Measurements from ENCODE around the gene GALK1.

GALK1 gene

GRCh38 chr17:75722542-75723095, 42.4 kb downstream of the GALK1 start:
- no peak for DNase-seq

- DNase-seq = no peak
These were observed 42.9 kb downstream of the GALK1 start for GRCh38 chr17:75722076-75722475.

DNA sequence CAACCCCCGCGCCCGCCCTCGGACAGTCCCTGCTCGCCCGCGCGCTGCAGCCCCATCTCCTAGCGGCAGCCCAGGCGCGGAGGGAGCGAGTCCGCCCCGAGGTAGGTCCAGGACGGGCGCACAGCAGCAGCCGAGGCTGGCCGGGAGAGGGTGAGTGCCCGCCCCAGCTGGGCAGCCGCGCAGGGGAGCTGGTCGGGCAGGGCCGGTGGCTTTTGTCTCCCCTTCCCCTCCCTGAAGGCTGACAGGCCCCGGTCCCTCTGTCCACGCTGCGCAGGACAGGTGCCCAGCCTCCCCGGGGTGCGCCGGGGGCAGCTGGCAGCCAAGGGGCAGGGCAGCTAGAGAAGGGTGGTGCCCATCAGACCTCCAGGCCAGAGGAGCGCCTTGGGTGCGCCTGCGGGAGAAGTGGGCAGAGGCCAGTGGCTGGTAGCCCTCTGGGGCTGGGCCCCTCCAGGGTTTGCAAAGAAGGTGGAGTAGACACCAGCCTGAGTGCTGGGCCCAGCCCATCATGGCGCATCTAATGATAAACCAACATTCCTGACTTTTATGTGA, 43.5 kb downstream of the GALK1 start:
- no peak for DNase-seq

- DNase-seq = no peak
These were observed 44.1 kb downstream of the GALK1 start, which contains the start of gene ITGB4 for GRCh38 chr17:75720656-75721462. Gene ITGB4, plus strand, starts transcription at chr17:75721459. Its CDS starts 3,245 bp downstream, at chr17:75724704.

- DNase-seq = no peak
These were observed 45.3 kb downstream of the GALK1 start for GRCh38 chr17:75719732-75720131.

DNA sequence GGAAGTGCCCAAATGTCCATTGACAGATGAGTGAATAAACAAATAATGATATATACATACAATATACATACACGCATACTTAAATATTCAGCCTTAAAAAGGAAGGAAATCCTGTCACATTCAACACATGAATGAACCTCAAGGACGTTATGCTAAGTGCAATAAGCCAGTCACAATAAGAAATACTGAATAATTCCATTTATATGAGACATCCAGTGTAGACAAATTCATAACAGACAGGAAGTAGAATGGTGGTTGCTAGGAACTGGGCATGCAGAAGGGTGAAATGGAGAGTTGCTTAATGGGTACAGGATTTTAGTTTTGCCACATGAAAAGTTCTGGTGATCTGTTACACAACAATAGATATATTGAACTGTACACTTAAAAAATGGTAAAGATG, 52.5 kb downstream of the GALK1 start:
- no peak for DNase-seq

All from DMS79 treated with DMSO at 0.1 percent for 48 hours (cell line).